ENCODE results near the gene TBC1D8B. TPM values are rescaled to one million over a fixed set of nuclear protein-coding genes. Genes with fewer than 3 reads are reported as not detected.

Gene TBC1D8B
- total and polyA plus RNA-seq, 9 of the 15 experiments (the other 6 are each of a cell fraction or from before 2014, with no cell fraction given): 0.04 to 0.36 (median 0.10) TPM; not detected in 1

GRCh38 chrX:106902684-106903083 is 100.2 kb downstream of the TBC1D8B start:
- Histone ChIP-seq H2AFZ (ENCODE audit: low read depth, low read length) (no peak overlapping the region), H3K9ac (ENCODE audit: insufficient read depth in 1 of 2, low read depth in 2 of 2, low read length in 2 of 2) (no peak overlapping the region), H3K79me2 (ENCODE audit: control insufficient read depth, insufficient read depth, low read length) (no peaks in the 10 kb centered on the region), H3K9me1 (ENCODE audit: control insufficient read depth, insufficient read depth, low read length) (no peaks in the 10 kb centered on the region), H3K4me3 (no peak overlapping the region), H4K20me1 (replicated peaks; ENCODE audit: control insufficient read depth, insufficient read depth, low read length) (no peaks in the 10 kb centered on the region), H3K27me3 (ENCODE audit: control insufficient read depth in 2 of 2, insufficient read depth in 2 of 2, low read length in 2 of 2) (no peaks in the 10 kb centered on the region; a peak in 1 of 5 replicates), H3K9me3 (replicated peaks; ENCODE audit: control insufficient read depth, insufficient read depth, low read depth, low read length) (no peaks in the 10 kb centered on the region), H3K27ac (ENCODE audit: extremely low read depth, low read depth, low read length) (no peak overlapping the region), H3K4me1 (replicated peaks in 1 of 2; ENCODE audit: control insufficient read depth in 2 of 2, insufficient read depth in 2 of 2, low read length in 2 of 2) (no peaks in the 10 kb centered on the region), H3K36me3 (ENCODE audit: control insufficient read depth, insufficient read depth, low read length) (no peaks in the 10 kb centered on the region), H3K4me2 (ENCODE audit: insufficient read depth, low read length) (no peak overlapping the region)
- WGBS (ENCODE audit: insufficient coverage, low coverage, missing lambda C conversion rate): 0% methylated on average over 2 of the region's 2 CpGs
- no TSS peak for BruUV-seq (replicated peaks)
- no peak for FAIRE-seq
- ChIA-PET POLR2A (no interaction called here), CTCF (ENCODE audit: low intra/inter-chr PET ratio) (no interaction called here)
- intact Hi-C loops (cut with micrococcal nuclease): no loop called here
- no peak for DNase-seq (ENCODE audit: extremely low read depth in 1 of 4, low spot score in 3 of 4)
- in situ Hi-C loops (cut with MboI): no loop called here
- no peak for ATAC-seq
- no peak for TF ChIP-seq DEAF1 (CRISPR knock-in tag; IDR thresholded peaks at IDR 0.05)
- TF ChIP-seq DPF2 (IDR thresholded peaks at IDR 0.05): no peak
- TF ChIP-seq ZNF609 (CRISPR knock-in tag; IDR thresholded peaks at IDR 0.05; ENCODE audit: borderline replicate concordance): no peak
- TF ChIP-seq PHTF2 (CRISPR knock-in tag; IDR thresholded peaks at IDR 0.05): no peak
- no peak for TF ChIP-seq BRCA1 (IDR thresholded peaks at IDR 0.05)
- no peak for TF ChIP-seq BRCA1 (CRISPR knock-in tag; IDR thresholded peaks at IDR 0.05)
- TF ChIP-seq ZNF280A (IDR thresholded peaks at IDR 0.05; ENCODE audit: low read depth, partially characterized antibody): no peak
- no peak for TF ChIP-seq XRCC3 (IDR thresholded peaks at IDR 0.05)
- no peak for TF ChIP-seq MCM7 (IDR thresholded peaks at IDR 0.05)
